ENCODE results near the gene ACSF2. TPM values are rescaled to one million over a fixed set of nuclear protein-coding genes. Genes with fewer than 3 reads are reported as not detected.

The ACSF2 gene
- total and polyA plus RNA-seq, 2 of the 13 experiments (the other 11 are each of a cell fraction or from before 2014, with no cell fraction given), result 87.3 to 109 TPM

DNA sequence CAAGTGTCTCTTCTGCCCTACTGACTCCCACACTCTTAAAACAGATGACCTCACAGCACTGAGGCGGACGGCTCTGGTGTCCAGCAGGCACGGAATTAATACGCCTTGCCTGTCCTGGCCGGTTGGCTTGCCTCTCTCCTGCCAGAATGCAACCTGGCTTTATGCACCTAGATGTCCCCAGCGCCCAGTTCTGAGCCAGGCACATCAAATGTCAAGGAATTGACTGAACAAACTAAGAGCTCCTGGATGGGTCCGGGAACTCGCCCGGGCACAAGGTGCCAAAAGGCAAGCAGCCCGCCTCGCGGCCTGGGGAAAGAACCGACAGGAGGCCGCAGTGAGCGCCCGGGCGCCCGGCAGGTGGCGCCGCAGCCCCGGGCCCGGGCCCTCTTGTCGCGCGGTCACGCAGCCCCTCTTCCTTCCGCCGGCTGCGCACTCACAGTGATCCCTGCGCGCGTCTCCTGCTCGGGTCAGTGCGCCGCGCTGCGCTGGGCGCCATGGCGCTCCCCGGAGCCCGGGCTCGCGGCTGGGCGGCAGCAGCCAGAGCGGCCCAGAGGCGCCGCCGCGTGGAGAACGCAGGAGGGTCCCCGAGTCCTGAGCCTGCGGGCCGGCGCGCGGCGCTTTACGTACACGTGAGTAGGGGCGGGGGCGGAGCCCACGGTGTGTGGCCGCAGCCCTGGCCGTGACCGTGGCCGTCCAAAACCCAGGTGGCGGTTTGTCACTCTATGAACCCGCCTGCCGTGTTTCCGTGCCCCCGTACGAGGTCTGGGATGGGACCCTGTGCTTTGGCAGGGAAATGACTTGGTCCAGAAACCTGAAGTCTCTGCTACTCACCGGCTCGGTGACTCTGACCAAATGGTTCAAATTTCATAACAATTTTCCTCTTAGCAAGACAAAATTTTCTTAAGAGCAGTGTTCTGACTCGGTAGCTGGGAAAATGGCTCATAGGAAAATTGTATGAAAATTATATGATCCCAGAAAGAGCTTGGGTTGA is 52.7 kb downstream of the ACSF2 start, which contains the start of gene RSAD1 (continued):
- TF ChIP-seq, protein P1, sequence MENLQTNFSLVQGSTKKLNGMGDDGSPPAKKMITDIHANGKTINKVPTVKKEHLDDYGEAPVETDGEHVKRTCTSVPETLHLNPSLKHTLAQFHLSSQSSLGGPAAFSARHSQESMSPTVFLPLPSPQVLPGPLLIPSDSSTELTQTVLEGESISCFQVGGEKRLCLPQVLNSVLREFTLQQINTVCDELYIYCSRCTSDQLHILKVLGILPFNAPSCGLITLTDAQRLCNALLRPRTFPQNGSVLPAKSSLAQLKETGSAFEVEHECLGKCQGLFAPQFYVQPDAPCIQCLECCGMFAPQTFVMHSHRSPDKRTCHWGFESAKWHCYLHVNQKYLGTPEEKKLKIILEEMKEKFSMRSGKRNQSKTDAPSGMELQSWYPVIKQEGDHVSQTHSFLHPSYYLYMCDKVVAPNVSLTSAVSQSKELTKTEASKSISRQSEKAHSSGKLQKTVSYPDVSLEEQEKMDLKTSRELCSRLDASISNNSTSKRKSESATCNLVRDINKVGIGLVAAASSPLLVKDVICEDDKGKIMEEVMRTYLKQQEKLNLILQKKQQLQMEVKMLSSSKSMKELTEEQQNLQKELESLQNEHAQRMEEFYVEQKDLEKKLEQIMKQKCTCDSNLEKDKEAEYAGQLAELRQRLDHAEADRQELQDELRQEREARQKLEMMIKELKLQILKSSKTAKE (CRISPR knock-in tag; IDR thresholded peaks at IDR 0.05; ENCODE audit: borderline replicate concordance), result peak; percentile 73
- TF ChIP-seq, protein P2, sequence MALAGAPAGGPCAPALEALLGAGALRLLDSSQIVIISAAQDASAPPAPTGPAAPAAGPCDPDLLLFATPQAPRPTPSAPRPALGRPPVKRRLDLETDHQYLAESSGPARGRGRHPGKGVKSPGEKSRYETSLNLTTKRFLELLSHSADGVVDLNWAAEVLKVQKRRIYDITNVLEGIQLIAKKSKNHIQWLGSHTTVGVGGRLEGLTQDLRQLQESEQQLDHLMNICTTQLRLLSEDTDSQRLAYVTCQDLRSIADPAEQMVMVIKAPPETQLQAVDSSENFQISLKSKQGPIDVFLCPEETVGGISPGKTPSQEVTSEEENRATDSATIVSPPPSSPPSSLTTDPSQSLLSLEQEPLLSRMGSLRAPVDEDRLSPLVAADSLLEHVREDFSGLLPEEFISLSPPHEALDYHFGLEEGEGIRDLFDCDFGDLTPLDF (CRISPR knock-in tag; IDR thresholded peaks at IDR 0.05), result peak; percentile 82
- TF ChIP-seq ZNF556 (CRISPR knock-in tag; IDR thresholded peaks at IDR 0.05; ENCODE audit: borderline replicate concordance), result peak; percentile 98
- TF ChIP-seq ZSCAN12 (CRISPR knock-in tag; IDR thresholded peaks at IDR 0.05), result 0 out of 2 replicates have a peak, but pooled peaks have one; percentile 83
- no peak for TF ChIP-seq ZNF33B (CRISPR knock-in tag; IDR thresholded peaks at IDR 0.05)
- TF ChIP-seq GATAD1 (CRISPR knock-in tag; IDR thresholded peaks at IDR 0.05), result peak; percentile 90
- TF ChIP-seq PHF5A (CRISPR knock-in tag; IDR thresholded peaks at IDR 0.05; ENCODE audit: low read depth, unreplicated experiment), result peak; percentile 87
- TF ChIP-seq, protein P3, sequence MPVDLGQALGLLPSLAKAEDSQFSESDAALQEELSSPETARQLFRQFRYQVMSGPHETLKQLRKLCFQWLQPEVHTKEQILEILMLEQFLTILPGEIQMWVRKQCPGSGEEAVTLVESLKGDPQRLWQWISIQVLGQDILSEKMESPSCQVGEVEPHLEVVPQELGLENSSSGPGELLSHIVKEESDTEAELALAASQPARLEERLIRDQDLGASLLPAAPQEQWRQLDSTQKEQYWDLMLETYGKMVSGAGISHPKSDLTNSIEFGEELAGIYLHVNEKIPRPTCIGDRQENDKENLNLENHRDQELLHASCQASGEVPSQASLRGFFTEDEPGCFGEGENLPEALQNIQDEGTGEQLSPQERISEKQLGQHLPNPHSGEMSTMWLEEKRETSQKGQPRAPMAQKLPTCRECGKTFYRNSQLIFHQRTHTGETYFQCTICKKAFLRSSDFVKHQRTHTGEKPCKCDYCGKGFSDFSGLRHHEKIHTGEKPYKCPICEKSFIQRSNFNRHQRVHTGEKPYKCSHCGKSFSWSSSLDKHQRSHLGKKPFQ (CRISPR knock-in tag; IDR thresholded peaks at IDR 0.05; ENCODE audit: insufficient replicate concordance), result peak; percentile 71
- no peak for TF ChIP-seq SP140L (CRISPR knock-in tag; IDR thresholded peaks at IDR 0.05; ENCODE audit: borderline replicate concordance)
- TF ChIP-seq, protein P4, sequence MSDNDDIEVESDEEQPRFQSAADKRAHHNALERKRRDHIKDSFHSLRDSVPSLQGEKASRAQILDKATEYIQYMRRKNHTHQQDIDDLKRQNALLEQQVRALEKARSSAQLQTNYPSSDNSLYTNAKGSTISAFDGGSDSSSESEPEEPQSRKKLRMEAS (IDR thresholded peaks at IDR 0.05), result peak; percentile 97
- TF ChIP-seq, protein P5, sequence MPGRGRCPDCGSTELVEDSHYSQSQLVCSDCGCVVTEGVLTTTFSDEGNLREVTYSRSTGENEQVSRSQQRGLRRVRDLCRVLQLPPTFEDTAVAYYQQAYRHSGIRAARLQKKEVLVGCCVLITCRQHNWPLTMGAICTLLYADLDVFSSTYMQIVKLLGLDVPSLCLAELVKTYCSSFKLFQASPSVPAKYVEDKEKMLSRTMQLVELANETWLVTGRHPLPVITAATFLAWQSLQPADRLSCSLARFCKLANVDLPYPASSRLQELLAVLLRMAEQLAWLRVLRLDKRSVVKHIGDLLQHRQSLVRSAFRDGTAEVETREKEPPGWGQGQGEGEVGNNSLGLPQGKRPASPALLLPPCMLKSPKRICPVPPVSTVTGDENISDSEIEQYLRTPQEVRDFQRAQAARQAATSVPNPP (CRISPR knock-in tag; IDR thresholded peaks at IDR 0.05), result peak; percentile 98
- no peak for TF ChIP-seq ZKSCAN5 (CRISPR knock-in tag; IDR thresholded peaks at IDR 0.05)
- TF ChIP-seq, protein P6, sequence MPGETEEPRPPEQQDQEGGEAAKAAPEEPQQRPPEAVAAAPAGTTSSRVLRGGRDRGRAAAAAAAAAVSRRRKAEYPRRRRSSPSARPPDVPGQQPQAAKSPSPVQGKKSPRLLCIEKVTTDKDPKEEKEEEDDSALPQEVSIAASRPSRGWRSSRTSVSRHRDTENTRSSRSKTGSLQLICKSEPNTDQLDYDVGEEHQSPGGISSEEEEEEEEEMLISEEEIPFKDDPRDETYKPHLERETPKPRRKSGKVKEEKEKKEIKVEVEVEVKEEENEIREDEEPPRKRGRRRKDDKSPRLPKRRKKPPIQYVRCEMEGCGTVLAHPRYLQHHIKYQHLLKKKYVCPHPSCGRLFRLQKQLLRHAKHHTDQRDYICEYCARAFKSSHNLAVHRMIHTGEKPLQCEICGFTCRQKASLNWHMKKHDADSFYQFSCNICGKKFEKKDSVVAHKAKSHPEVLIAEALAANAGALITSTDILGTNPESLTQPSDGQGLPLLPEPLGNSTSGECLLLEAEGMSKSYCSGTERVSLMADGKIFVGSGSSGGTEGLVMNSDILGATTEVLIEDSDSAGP (CRISPR knock-in tag; IDR thresholded peaks at IDR 0.05; ENCODE audit: borderline replicate concordance), result peak; percentile 91

All from HepG2 (cell line).